Measurements from ENCODE around the gene SMIM41.

Gene SMIM41

GRCh38 chr12:52156311-52156710 is 76.8 kb downstream of the SMIM41 start:
- TF ChIP-seq, protein P1, sequence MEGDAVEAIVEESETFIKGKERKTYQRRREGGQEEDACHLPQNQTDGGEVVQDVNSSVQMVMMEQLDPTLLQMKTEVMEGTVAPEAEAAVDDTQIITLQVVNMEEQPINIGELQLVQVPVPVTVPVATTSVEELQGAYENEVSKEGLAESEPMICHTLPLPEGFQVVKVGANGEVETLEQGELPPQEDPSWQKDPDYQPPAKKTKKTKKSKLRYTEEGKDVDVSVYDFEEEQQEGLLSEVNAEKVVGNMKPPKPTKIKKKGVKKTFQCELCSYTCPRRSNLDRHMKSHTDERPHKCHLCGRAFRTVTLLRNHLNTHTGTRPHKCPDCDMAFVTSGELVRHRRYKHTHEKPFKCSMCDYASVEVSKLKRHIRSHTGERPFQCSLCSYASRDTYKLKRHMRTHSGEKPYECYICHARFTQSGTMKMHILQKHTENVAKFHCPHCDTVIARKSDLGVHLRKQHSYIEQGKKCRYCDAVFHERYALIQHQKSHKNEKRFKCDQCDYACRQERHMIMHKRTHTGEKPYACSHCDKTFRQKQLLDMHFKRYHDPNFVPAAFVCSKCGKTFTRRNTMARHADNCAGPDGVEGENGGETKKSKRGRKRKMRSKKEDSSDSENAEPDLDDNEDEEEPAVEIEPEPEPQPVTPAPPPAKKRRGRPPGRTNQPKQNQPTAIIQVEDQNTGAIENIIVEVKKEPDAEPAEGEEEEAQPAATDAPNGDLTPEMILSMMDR (IDR thresholded peaks at IDR 0.05; ENCODE audit: insufficient read depth, low read depth, low read length, missing control alignments): no peak
- no peak for DNase-seq (ENCODE audit: low read depth)
- no peak overlapping the region for H3K4me3 ChIP-seq (ENCODE audit: low read depth, low read length)

- TF ChIP-seq, protein P1 (IDR thresholded peaks at IDR 0.05; ENCODE audit: insufficient read depth, low read depth, low read length, missing control alignments): peak; percentile 96
- no peak overlapping the region for H3K4me3 ChIP-seq (ENCODE audit: low read depth, low read length)
- DNase-seq (ENCODE audit: low read depth): peak; percentile 63
Measured at GRCh38 chr12:52156757-52157565, 77.5 kb downstream of the SMIM41 start.

GRCh38 chr12:52157566-52158150 is 78.2 kb downstream of the SMIM41 start:
- DNase-seq (ENCODE audit: low read depth): no peak
- no peak overlapping the region for H3K4me3 ChIP-seq (ENCODE audit: low read depth, low read length)
- TF ChIP-seq, protein P1 (IDR thresholded peaks at IDR 0.05; ENCODE audit: insufficient read depth, low read depth, low read length, missing control alignments): no peak
